ENCODE data around the gene ERN1. TPM values are rescaled to one million over a fixed set of nuclear protein-coding genes. Genes with fewer than 3 reads are reported as not detected.

ERN1 gene
- total and polyA plus RNA-seq, 2 donors (not counting 3 experiments of a cell fraction or from before 2014, with no cell fraction given): 9.1 to 21.5 TPM

GRCh38 chr17:64083563-64084085 lies 46.3 kb downstream of the ERN1 start:
- TF ChIP-seq POLR2A (IDR thresholded peaks at IDR 0.05; ENCODE audit: low read depth, low read length): no peak
- TF ChIP-seq POLR2AphosphoS5 (IDR thresholded peaks at IDR 0.05; ENCODE audit: insufficient read depth, low read depth, low read length): no peak
- no peak for TF ChIP-seq MYC (IDR thresholded peaks at IDR 0.05; ENCODE audit: low read depth, low read length)
- TF ChIP-seq JUN (IDR thresholded peaks at IDR 0.05; ENCODE audit: borderline replicate concordance, insufficient read depth, insufficient read length, low read depth): no peak
- no peak for TF ChIP-seq FOS (IDR thresholded peaks at IDR 0.05; ENCODE audit: borderline replicate concordance, insufficient read depth, low read length)
- no peak for TF ChIP-seq EZH2 (IDR thresholded peaks at IDR 0.05; ENCODE audit: borderline replicate concordance, low read depth, low read length, severe bottlenecking)
- no peak for TF ChIP-seq MAX (IDR thresholded peaks at IDR 0.05; ENCODE audit: insufficient read depth, insufficient read length)
- TF ChIP-seq CTCF (IDR thresholded peaks at IDR 0.05; ENCODE audit: extremely low read depth in 1 of 2, insufficient read depth in 1 of 2, low read depth in 1 of 2, low read length in 2 of 2): no peak
- CTCF ChIA-PET: interaction anchor here (3.0 kb wide), 1 partner anchor 50 kb away, joined by 14 read pairs; no protein-coding TSS in a partner anchor
- H4K20me1 ChIP-seq (replicated peaks; ENCODE audit: control insufficient read depth, extremely low read depth, insufficient read depth, low read length): no peaks in the 10 kb centered on the region

More at GRCh38 chr17:64083563-64084085, 46.3 kb downstream of the ERN1 start:
- H3K9me1 ChIP-seq (replicated peaks; ENCODE audit: control insufficient read depth, extremely low read depth, insufficient read depth, low read length): no peaks in the 10 kb centered on the region
- H3K27me3 ChIP-seq (ENCODE audit: control insufficient read depth in 2 of 2, insufficient read depth in 2 of 2, low read length in 2 of 2): no peaks in the 10 kb centered on the region
- DNase-seq (ENCODE audit: low read depth, low spot score): no peak
- intact Hi-C loops (cut with micrococcal nuclease): no loop called here
- H3K9me3 ChIP-seq (replicated peaks; ENCODE audit: control insufficient read depth, insufficient read depth, low read length): no peaks in the 10 kb centered on the region
- dilution Hi-C loops (cut with MboI; ENCODE audit: extremely low pct_ligation_motif_present, low sequenced_read_pairs): no loop called here
- POLR2A ChIA-PET: no interaction called here
- peaks cover 29% of the 10 kb centered on the region for H3K4me1 ChIP-seq (ENCODE audit: control insufficient read depth, extremely low read depth, insufficient read depth, low read length)
- H2AFZ ChIP-seq (ENCODE audit: low read depth, low read length): no peak overlapping the region
- H3K4me3 ChIP-seq (replicated peaks in 1 of 3; ENCODE audit: insufficient read depth in 1 of 3, low read depth in 1 of 3, low read length in 3 of 3): no peak overlapping the region
- peaks cover 4 to 7% of the 10 kb centered on the region in 2 experiments for H3K36me3 ChIP-seq (ENCODE audit: control insufficient read depth in 2 of 2, extremely low read depth in 1 of 2, insufficient read depth in 2 of 2, low read length in 2 of 2)
- no peak overlapping the region for H3K27ac ChIP-seq (ENCODE audit: insufficient read depth, low read depth, low read length)
- no TSS peak for BruUV-seq (replicated peaks)
- H3K79me2 ChIP-seq (ENCODE audit: control insufficient read depth, insufficient read depth, low read length): peaks cover 2% of the 10 kb centered on the region
- FAIRE-seq: peak; percentile 24
- no peak overlapping the region for H3K4me2 ChIP-seq (ENCODE audit: insufficient read depth, low read length)
- no peak overlapping the region for H3K9ac ChIP-seq (replicated peaks; ENCODE audit: extremely low read depth, insufficient read depth, low read length)
